Gastrocnemius medialis (tissue), 4 donors: ENCODE data around the gene RSPH1.

ENCODE experiments used
- POLR2A ChIP-seq, 2 donors: fragments of 450-650 bp; IDR thresholded peaks; one replicate each; pipeline ENCODE4 v1.6.1; 2017; ENCODE audit warnings: antibody characterized with exemption in 2 of 2, mild to moderate bottlenecking in 2 of 2, moderate library complexity in 2 of 2
- TF ChIP-seq, protein P1 (sequence below), 5 experiments: fragments of 450-650 bp in 3 of 5; fragments of 200-600 bp in 2 of 5; sonication (generic) in 2 of 5; IDR thresholded peaks in 4 of 5; conservative IDR thresholded peaks in 1 of 5; 1 replicate in 4 of 5; 2 replicates in 1 of 5; pipeline ENCODE4 v1.5.1; 2016 to 2019; ENCODE audit warnings: antibody characterized with exemption in 5 of 5, mild to moderate bottlenecking in 3 of 5, moderate library complexity in 3 of 5

DNA sequence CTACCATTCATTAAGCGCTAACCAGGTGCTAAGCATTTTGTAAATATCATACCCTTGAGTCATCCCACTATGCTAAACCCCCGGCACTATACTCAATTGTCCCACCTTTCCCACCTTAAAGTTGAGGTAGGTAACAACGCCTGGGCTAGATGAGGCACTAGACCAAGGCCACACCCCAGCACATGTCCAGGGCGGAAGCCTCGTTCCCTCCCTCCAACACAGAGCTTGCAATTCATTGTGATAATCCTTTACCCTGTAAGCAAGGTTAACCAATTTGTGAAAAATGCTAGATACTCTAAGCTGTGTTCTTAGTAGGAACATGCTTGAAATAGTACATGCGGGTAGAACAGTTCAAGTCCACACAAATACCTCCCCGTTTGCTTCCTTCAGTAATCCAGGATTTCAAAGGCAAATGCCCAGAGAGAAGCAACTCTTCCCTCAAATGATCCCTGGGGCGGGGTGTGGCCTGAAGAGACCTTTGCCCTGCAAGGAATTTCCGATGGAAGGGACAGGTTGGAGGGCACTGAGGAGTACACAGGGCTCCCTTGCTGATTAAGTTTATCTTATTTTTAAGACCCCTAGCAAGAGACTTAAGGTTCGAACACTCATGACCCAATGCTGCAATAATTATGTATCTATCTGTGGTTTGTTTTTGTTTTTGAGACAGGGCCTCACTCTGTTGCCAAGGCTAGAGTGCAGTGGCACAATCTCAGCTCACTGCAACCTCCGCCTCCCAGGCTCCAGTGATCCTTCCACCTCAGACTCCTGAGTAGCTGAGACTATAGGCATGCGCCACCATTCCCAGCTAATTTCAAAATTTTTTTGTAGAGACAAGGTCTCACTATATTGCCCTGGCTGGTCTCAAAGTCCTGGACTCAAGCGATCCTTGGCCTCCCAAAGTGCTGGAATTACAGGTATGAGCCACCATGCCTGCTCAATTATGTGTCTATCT, 2.6 kb downstream of the RSPH1 start:
- TF ChIP-seq, protein P1, sequence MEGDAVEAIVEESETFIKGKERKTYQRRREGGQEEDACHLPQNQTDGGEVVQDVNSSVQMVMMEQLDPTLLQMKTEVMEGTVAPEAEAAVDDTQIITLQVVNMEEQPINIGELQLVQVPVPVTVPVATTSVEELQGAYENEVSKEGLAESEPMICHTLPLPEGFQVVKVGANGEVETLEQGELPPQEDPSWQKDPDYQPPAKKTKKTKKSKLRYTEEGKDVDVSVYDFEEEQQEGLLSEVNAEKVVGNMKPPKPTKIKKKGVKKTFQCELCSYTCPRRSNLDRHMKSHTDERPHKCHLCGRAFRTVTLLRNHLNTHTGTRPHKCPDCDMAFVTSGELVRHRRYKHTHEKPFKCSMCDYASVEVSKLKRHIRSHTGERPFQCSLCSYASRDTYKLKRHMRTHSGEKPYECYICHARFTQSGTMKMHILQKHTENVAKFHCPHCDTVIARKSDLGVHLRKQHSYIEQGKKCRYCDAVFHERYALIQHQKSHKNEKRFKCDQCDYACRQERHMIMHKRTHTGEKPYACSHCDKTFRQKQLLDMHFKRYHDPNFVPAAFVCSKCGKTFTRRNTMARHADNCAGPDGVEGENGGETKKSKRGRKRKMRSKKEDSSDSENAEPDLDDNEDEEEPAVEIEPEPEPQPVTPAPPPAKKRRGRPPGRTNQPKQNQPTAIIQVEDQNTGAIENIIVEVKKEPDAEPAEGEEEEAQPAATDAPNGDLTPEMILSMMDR (IDR thresholded peaks at IDR 0.05 in 4 of 5, conservative IDR thresholded peaks at IDR 0.05 in 1 of 5) = no peak
- no peak for TF ChIP-seq POLR2A (IDR thresholded peaks at IDR 0.05)
